CD4-positive, alpha-beta memory T cell (primary cell): ENCODE measurements around the gene CROCC. TPM values are rescaled to one million over a fixed set of nuclear protein-coding genes. Genes with fewer than 3 reads are reported as not detected.
A peak's percentile ranks its signal among the peaks of the same experiment; 100 is the strongest.
"Not testable (repeated sequence)": the region's sequence is repeated elsewhere in the genome, so short reads cannot be mapped to it uniquely, and the experiment has no call there.

ENCODE experiments used
- CTCF ChIA-PET: fragments of 350-600 bp; sonication (Branson Sonifier 250); formaldehyde crosslinking; loops from one replicate; lab custom pipeline; 2021; ENCODE audit warnings: inconsistent platforms; ENCODE audit not compliant: partially characterized antibody; lab: Charles Lee
- POLR2A ChIA-PET: fragments of 350-600 bp; sonication (Branson Sonifier 250); formaldehyde crosslinking; loops from one replicate; lab custom pipeline; 2021; ENCODE audit not compliant: partially characterized antibody; lab: Charles Lee
- DNase-seq, 5 donors: peaks; one replicate each; pipeline versions ENCODE4 v3.0.0 to v3.0.0-alpha.2; 2020 to 2022; ENCODE audit warnings: mixed read lengths in 1 of 5
- H3K27ac ChIP-seq: one replicate; pipeline ENCODE4 v1.7.0; 2013; ENCODE audit warnings: low read depth, low read length
- H3K27me3 ChIP-seq: 2 replicates; pipeline ENCODE4 v1.7.0; 2013; ENCODE audit warnings: mild to moderate bottlenecking, low read length, moderate library complexity; ENCODE audit not compliant: insufficient read depth
- H3K36me3 ChIP-seq: 2 replicates; pipeline ENCODE4 v1.7.0; 2013; ENCODE audit warnings: mild to moderate bottlenecking, low read length, moderate library complexity; ENCODE audit not compliant: insufficient read depth
- H3K4me1 ChIP-seq: 2 replicates; pipeline ENCODE4 v1.7.0; 2013; ENCODE audit warnings: mild to moderate bottlenecking, low read length, moderate library complexity; ENCODE audit not compliant: insufficient read depth
- H3K4me3 ChIP-seq, 2 donors: one replicate each; pipeline ENCODE4 v1.7.0; 2013; ENCODE audit warnings: low read length in 2 of 2, mild to moderate bottlenecking in 1 of 2
- H3K9me3 ChIP-seq, 2 donors: one replicate each; pipeline ENCODE4 v1.7.0; 2013; ENCODE audit warnings: low read length in 2 of 2, control low read depth in 1 of 2; ENCODE audit not compliant: control insufficient read depth in 1 of 2
- H3K27ac Mint-ChIP-seq, 7 donors: one replicate each; pipeline ENCODE4 v1.8.0; 2020 to 2021; ENCODE audit warnings: mixed read lengths in 7 of 7, mild to moderate bottlenecking in 6 of 7, inconsistent platforms in 3 of 7, moderate library complexity in 3 of 7
- H3K27me3 Mint-ChIP-seq, 2 donors: one replicate each; pipeline ENCODE4 v1.8.0; 2020 to 2021; ENCODE audit warnings: mixed read lengths in 2 of 2
- H3K36me3 Mint-ChIP-seq, 2 donors: one replicate each; pipeline ENCODE4 v1.8.0; 2020 to 2021; ENCODE audit warnings: mixed read lengths in 2 of 2, inconsistent platforms in 1 of 2, mild to moderate bottlenecking in 1 of 2
- H3K4me1 Mint-ChIP-seq, 4 donors: one replicate each; pipeline ENCODE4 v1.8.0; 2020 to 2021; ENCODE audit warnings: mixed read lengths in 4 of 4, mild to moderate bottlenecking in 1 of 4
- H3K4me3 Mint-ChIP-seq, 8 donors: one replicate each; pipeline ENCODE4 v1.8.0; 2020 to 2021; ENCODE audit warnings: mixed read lengths in 8 of 8, mild to moderate bottlenecking in 7 of 8, moderate library complexity in 6 of 8, inconsistent platforms in 3 of 8
- H3K9me3 Mint-ChIP-seq, 8 donors: one replicate each; pipeline ENCODE4 v1.8.0; 2020 to 2021; ENCODE audit warnings: mixed read lengths in 8 of 8, mild to moderate bottlenecking in 5 of 8, inconsistent platforms in 3 of 8, moderate library complexity in 1 of 8
- intact Hi-C: fragments of 100-400 bp; cut with micrococcal nuclease; formaldehyde crosslinking; loops from one replicate; pipeline ENCODE4 v1.15.1; 2023
- polyA plus RNA-seq, 2 donors: library from polyadenylated mRNA; unstranded; fragments of 300-500 nt; fragmentation: Illumina TruSeq; gene quantifications; one replicate each; pipeline ENCODE4 v1.2.3, GENCODE V29; 2021
- total RNA-seq, 2 experiments: library from RNA; stranded (reverse); gene quantifications; one replicate each; pipeline ENCODE4 v1.2.3, GENCODE V29; 2021

Gene CROCC
- total and polyA plus RNA-seq, 4 experiments from 2014 or later = 0.77 to 91.7 (median 46.7) TPM

DNA sequence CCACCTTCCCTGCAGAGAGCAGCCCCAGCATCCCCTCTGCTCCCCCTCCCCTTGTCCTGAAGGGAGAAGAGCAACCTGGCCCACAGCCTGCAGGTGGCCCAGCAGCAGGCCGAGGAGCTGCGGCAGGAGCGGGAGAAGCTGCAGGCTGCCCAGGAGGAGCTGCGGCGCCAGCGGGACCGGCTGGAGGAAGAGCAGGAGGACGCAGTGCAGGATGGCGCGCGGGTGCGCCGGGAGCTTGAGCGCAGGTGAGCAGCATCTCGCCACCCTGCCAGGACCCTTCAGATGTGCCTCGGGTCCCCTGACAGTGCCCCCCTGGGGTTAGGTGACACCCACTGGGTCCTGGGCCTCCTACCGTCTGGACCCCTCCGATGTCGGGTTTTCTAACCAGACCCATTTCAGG is 22.3 kb downstream of the CROCC start:
- H3K4me3 Mint-ChIP-seq = no peak overlapping the region
- Histone ChIP-seq H3K4me3 (no peak overlapping the region), H3K9me3 (no peaks in the 10 kb centered on the region), H3K36me3 (peaks cover 9% of the 10 kb centered on the region), H3K27me3 (no peaks in the 10 kb centered on the region), H3K27ac (no peak overlapping the region), H3K4me1 (no peaks in the 10 kb centered on the region)
- intact Hi-C loops = no loop called here
- POLR2A ChIA-PET = no interaction called here
- H3K27ac Mint-ChIP-seq = no peak overlapping the region
- H3K9me3 Mint-ChIP-seq = no peaks in the 10 kb centered on the region
- H3K27me3 Mint-ChIP-seq = no peaks in the 10 kb centered on the region
- CTCF ChIA-PET = interaction anchor here (1.4 kb wide), 1 partner anchor 17 kb away, joined by 4 read pairs; no protein-coding TSS in a partner anchor
- H3K4me1 Mint-ChIP-seq = peaks cover 0 to 2% (median 0%) of the 10 kb centered on the region in 4 donors
- no peak for DNase-seq
- peaks cover 10 to 24% of the 10 kb centered on the region in 2 donors for H3K36me3 Mint-ChIP-seq

DNA sequence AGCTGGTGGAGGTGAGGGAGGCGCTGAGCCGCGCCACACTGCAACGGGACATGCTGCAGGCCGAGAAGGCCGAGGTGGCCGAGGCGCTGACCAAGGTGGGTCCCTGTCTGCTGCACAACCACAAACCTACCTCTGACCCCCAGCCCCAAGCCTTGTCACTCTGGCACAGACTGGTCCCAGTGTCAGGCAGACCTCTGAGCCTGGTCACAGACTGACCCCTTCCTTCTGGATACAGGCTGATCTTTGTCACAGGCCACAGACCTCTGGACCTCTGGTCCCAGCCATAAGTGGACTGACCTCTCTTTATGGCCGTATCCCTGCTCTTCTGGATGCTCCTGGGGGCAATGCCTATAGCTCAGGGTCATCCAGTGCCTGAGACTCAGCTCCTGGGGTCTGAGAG is 23.8 kb downstream of the CROCC start:
- CTCF ChIA-PET = interaction anchor here (4.5 kb wide), 1 partner anchor 324 kb away, joined by 26 read pairs; no protein-coding TSS in a partner anchor

DNA sequence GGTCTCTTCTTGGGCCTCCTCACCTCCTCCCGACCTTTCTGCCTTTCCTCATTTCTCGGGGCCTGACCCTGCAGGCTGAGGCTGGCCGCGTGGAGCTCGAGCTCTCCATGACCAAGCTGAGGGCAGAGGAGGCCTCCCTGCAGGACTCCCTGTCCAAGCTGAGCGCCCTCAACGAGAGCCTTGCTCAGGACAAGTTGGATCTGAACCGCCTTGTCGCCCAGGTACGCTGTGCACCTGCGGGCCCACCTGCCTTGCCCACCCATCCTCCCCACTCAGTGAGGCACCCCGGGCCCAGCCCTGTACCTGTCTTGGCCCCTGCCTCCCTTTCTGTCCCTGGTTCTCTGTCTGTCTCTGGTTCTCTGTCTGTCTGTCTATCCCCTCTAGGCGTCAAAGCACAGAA is 24.5 kb downstream of the CROCC start:
- H3K4me1 Mint-ChIP-seq = not testable (repeated sequence)

More for the DNA sequence above, 23.8 kb downstream of the CROCC start:
- H3K4me3 ChIP-seq, H3K4me3 Mint-ChIP-seq, H3K9me3 ChIP-seq, intact Hi-C loops, H3K4me1 Mint-ChIP-seq, H3K4me1 ChIP-seq, H3K27me3 ChIP-seq, H3K36me3 ChIP-seq, H3K27me3 Mint-ChIP-seq, H3K27ac Mint-ChIP-seq, DNase-seq, H3K9me3 Mint-ChIP-seq, H3K27ac ChIP-seq, POLR2A ChIA-PET: not testable (repeated sequence)
- peaks cover 10 to 24% of the 10 kb centered on the region in 2 donors for H3K36me3 Mint-ChIP-seq

DNA sequence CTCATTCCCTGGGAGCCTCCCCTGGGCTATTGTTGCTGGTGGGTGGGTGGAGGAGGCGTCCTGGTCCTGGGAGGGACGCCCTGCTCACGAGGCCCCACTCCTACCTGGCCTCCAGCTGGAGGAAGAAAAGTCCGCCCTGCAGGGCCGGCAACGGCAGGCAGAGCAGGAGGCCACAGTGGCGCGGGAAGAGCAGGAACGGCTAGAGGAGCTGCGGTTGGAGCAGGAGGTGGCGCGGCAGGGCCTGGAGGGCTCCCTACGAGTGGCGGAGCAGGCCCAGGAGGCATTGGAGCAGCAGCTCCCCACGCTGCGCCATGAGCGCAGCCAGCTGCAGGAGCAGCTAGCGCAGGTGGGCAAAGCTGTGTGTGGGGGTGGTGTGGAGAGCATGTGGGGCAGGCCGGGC is 24.9 kb downstream of the CROCC start:
- intact Hi-C loops = no loop called here
- H3K27ac ChIP-seq = no peak overlapping the region
- no peaks in the 10 kb centered on the region for H3K27me3 ChIP-seq
- POLR2A ChIA-PET = interaction anchor here (0.9 kb wide), 1 partner anchor 14 kb away, joined by 3 read pairs; no protein-coding TSS in a partner anchor
- CTCF ChIA-PET = interaction anchor here (0.8 to 7.0 kb wide), 3 partner anchors 14 to 328 kb away, joined by 3 to 75 read pairs (median 26); no protein-coding TSS in a partner anchor
- Mint-ChIP-seq H3K4me1 (peaks cover 0 to 3% (median under 1%) of the 10 kb centered on the region in 4 donors), H3K9me3 (no peaks in the 10 kb centered on the region), H3K27ac (no peak overlapping the region), H3K36me3 (peaks cover 9 to 19% of the 10 kb centered on the region in 2 donors), H3K27me3 (no peaks in the 10 kb centered on the region), H3K4me3 (no peak overlapping the region)
- H3K4me1 ChIP-seq = peaks cover under 1% of the 10 kb centered on the region
- no peaks in the 10 kb centered on the region for H3K9me3 ChIP-seq
- H3K36me3 ChIP-seq = peaks cover 9% of the 10 kb centered on the region
- no peak for DNase-seq
- no peak overlapping the region for H3K4me3 ChIP-seq

More for the DNA sequence above, 24.5 kb downstream of the CROCC start:
- H3K4me1 ChIP-seq, H3K9me3 ChIP-seq, H3K36me3 ChIP-seq, H3K4me3 Mint-ChIP-seq, H3K27ac Mint-ChIP-seq, DNase-seq, H3K27me3 Mint-ChIP-seq, H3K27ac ChIP-seq, intact Hi-C loops, H3K9me3 Mint-ChIP-seq, H3K27me3 ChIP-seq, H3K4me3 ChIP-seq, POLR2A ChIA-PET: not testable (repeated sequence)
- CTCF ChIA-PET = interaction anchor here (4.5 to 7.0 kb wide), 2 partner anchors 14 to 325 kb away, joined by 26 to 75 read pairs; no protein-coding TSS in a partner anchor
- H3K36me3 Mint-ChIP-seq = peaks cover 7 to 19% of the 10 kb centered on the region in 2 donors

DNA sequence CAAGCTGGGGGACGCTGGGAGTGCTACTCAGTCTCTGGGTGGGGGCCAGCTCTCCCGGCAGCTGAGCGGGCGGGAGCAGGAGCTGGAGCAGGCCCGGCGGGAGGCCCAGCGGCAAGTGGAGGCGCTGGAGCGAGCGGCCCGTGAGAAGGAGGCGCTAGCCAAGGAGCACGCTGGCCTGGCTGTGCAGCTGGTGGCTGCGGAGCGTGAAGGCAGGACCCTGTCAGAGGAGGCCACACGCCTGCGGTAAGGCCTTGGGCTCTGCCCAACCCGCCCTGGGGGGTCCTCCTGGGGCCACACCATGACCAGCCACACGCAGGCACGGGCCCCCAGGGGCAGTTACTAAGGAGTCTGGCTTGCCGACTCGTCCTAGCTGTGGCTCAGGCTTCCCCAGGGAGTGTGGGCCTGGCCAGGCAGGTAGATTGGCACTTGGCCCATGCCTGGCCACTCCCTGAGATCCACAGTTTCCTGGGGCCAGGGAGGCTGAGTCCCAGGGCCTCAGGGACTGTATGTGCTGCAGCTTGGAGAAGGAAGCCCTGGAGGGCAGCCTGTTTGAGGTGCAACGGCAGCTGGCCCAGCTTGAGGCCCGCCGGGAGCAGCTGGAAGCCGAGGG is 26.7 kb downstream of the CROCC start:
- H3K27ac Mint-ChIP-seq, H3K36me3 ChIP-seq, H3K9me3 Mint-ChIP-seq, H3K27me3 ChIP-seq, H3K9me3 ChIP-seq, POLR2A ChIA-PET, H3K4me1 Mint-ChIP-seq, H3K4me1 ChIP-seq, DNase-seq, H3K27me3 Mint-ChIP-seq, intact Hi-C loops, H3K27ac ChIP-seq, H3K4me3 Mint-ChIP-seq, H3K4me3 ChIP-seq: not testable (repeated sequence)
- peaks cover 3 to 12% of the 10 kb centered on the region in 2 donors for H3K36me3 Mint-ChIP-seq
- CTCF ChIA-PET = interaction anchor here (4.5 to 7.0 kb wide), 2 partner anchors 12 to 327 kb away, joined by 26 to 75 read pairs; no protein-coding TSS in a partner anchor

DNA sequence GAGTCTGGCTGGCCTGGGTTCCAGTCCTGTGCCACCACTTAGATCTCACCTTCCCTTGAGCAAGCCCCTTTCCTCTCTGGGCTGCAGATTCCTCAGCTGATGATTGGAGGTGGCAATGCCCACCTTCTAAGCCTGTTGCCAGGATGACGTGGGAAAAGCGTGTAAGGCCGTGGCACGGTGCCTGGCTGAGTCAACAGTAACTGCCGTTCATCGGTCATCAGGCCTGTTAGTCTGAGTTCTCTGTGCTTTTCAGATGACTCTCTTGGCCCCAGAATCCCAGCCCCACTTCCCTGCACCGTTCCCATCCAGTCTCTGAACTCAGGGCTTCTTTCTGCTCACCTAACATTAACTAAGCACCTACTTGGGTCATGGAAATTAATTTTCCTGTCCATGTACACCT is 27.3 kb downstream of the CROCC start:
- H3K4me3 Mint-ChIP-seq, intact Hi-C loops, POLR2A ChIA-PET, H3K4me1 Mint-ChIP-seq, H3K27ac ChIP-seq, H3K27ac Mint-ChIP-seq, H3K9me3 ChIP-seq, H3K9me3 Mint-ChIP-seq, H3K36me3 ChIP-seq, DNase-seq, H3K4me1 ChIP-seq, H3K4me3 ChIP-seq, H3K27me3 Mint-ChIP-seq, H3K27me3 ChIP-seq: not testable (repeated sequence)
- CTCF ChIA-PET = interaction anchor here (4.0 to 7.0 kb wide), 3 partner anchors 12 to 328 kb away, joined by 26 to 75 read pairs (median 35); no protein-coding TSS in a partner anchor
- peaks cover 3 to 12% of the 10 kb centered on the region in 2 donors for H3K36me3 Mint-ChIP-seq

DNA sequence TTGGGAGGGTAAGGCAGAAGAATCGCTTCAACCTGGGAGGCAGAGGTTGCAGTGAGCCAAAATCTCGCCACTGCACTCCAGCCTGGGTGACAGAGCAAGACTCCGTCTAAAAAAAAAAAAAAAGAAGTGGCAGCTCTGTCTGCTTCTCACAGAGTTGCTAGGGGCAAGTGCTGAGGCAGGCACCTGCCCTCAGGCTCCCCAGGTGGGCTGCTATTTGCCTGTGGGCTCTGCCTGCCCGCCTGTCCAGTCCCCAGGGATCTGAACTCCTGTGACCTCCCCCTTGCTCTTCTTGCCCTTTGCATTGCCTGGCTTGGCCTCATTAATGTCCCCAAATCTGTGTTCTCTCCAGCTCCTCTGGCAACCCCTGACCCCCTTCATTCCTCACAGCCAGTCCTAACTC is 30.6 kb downstream of the CROCC start:
- H3K27me3 Mint-ChIP-seq, intact Hi-C loops: not testable (repeated sequence)

More for the DNA sequence above, 30.6 kb downstream of the CROCC start:
- ChIA-PET CTCF (interaction anchor here (0.6 to 7.0 kb wide), 9 partner anchors 8 to 334 kb away, joined by 3 to 75 read pairs (median 4); no protein-coding TSS in a partner anchor), POLR2A (interaction anchor here (1.1 to 1.3 kb wide), 2 partner anchors 8 to 48 kb away, joined by 4 to 8 read pairs; no protein-coding TSS in a partner anchor)
- H3K36me3 Mint-ChIP-seq, H3K4me3 Mint-ChIP-seq, H3K27ac ChIP-seq, H3K9me3 ChIP-seq, H3K4me1 Mint-ChIP-seq, H3K36me3 ChIP-seq, H3K27me3 ChIP-seq, H3K4me3 ChIP-seq, H3K9me3 Mint-ChIP-seq, DNase-seq, H3K4me1 ChIP-seq: not testable (repeated sequence)
- peak overlapping the region in 1 of 7 donors; percentile 60 for H3K27ac Mint-ChIP-seq
